ENCODE results near the gene PIK3C2G. TPM values are rescaled to one million over a fixed set of nuclear protein-coding genes. Genes with fewer than 3 reads are reported as not detected.

The PIK3C2G gene
- total and polyA plus RNA-seq, 5 donors = not detected

GRCh38 chr12:18280728-18281127 lies 19.4 kb downstream of the PIK3C2G start:
- Histone ChIP-seq H3K9me3 (ENCODE audit: control insufficient read depth, low read length) (no peaks in the 10 kb centered on the region), H3K4me3 (ENCODE audit: low read length) (no peak overlapping the region), H3K27ac (ENCODE audit: low read length) (no peak overlapping the region), H3K4me1 (ENCODE audit: control insufficient read depth, insufficient read depth, low read length) (no peaks in the 10 kb centered on the region), H3K27me3 (ENCODE audit: control insufficient read depth, insufficient read depth) (no peaks in the 10 kb centered on the region)
- 93% methylated on average over 1 of the region's 1 CpG for WGBS
- DNase-seq (no peak), ATAC-seq (no peak)
- intact Hi-C loops (cut with DNase I) = no loop called here

GRCh38 chr12:18281941-18282340 lies 20.6 kb downstream of the PIK3C2G start:
- ATAC-seq (no peak), DNase-seq (no peak)
- Histone ChIP-seq H3K9me3 (ENCODE audit: control insufficient read depth, low read length) (no peaks in the 10 kb centered on the region), H3K4me3 (ENCODE audit: low read length) (no peak overlapping the region), H3K4me1 (ENCODE audit: control insufficient read depth, insufficient read depth, low read length) (no peaks in the 10 kb centered on the region), H3K27me3 (ENCODE audit: control insufficient read depth, insufficient read depth) (no peaks in the 10 kb centered on the region), H3K27ac (ENCODE audit: low read length) (no peak overlapping the region)
- intact Hi-C loops (cut with DNase I) = no loop called here
- 78% methylated on average over 3 of the region's 3 CpGs for WGBS

GRCh38 chr12:18283831-18284230 lies 22.5 kb downstream of the PIK3C2G start:
- Histone ChIP-seq H3K4me1 (ENCODE audit: control insufficient read depth, insufficient read depth, low read length) (no peaks in the 10 kb centered on the region), H3K4me3 (ENCODE audit: low read length) (no peak overlapping the region), H3K27me3 (ENCODE audit: control insufficient read depth, insufficient read depth) (no peaks in the 10 kb centered on the region), H3K9me3 (ENCODE audit: control insufficient read depth, low read length) (no peaks in the 10 kb centered on the region), H3K27ac (ENCODE audit: low read length) (no peak overlapping the region)
- 52% methylated on average over 4 of the region's 4 CpGs for WGBS
- intact Hi-C loops (cut with DNase I) = no loop called here
- no peak for DNase-seq
- peak in 1 of 2 donors; percentile 31 for ATAC-seq

- ATAC-seq (no peak), DNase-seq (no peak)
- 41% methylated on average over 3 of the region's 3 CpGs for WGBS
- no peaks in the 10 kb centered on the region for H3K4me1 ChIP-seq (ENCODE audit: control insufficient read depth, insufficient read depth, low read length)
- intact Hi-C loops (cut with DNase I) = no loop called here
- no peak overlapping the region for H3K27ac ChIP-seq (ENCODE audit: low read length)
- no peaks in the 10 kb centered on the region for H3K27me3 ChIP-seq (ENCODE audit: control insufficient read depth, insufficient read depth)
- no peak overlapping the region for H3K4me3 ChIP-seq (ENCODE audit: low read length)
- no peaks in the 10 kb centered on the region for H3K9me3 ChIP-seq (ENCODE audit: control insufficient read depth, low read length)
Measured at GRCh38 chr12:18284386-18284785, 23.1 kb downstream of the PIK3C2G start.

- intact Hi-C loops (cut with DNase I) = no loop called here
- no peaks in the 10 kb centered on the region for H3K4me1 ChIP-seq (ENCODE audit: control insufficient read depth, insufficient read depth, low read length)
- 84% methylated on average over 1 of the region's 1 CpG for WGBS
Measured at GRCh38 chr12:18285161-18285560, 23.8 kb downstream of the PIK3C2G start.

GRCh38 chr12:18290386-18290785 lies 29.1 kb downstream of the PIK3C2G start:
- no peak for DNase-seq
- 69% methylated on average over 3 of the region's 3 CpGs for WGBS

More at GRCh38 chr12:18285161-18285560, 23.8 kb downstream of the PIK3C2G start:
- DNase-seq = no peak
- Histone ChIP-seq H3K27ac (ENCODE audit: low read length) (no peak overlapping the region), H3K27me3 (ENCODE audit: control insufficient read depth, insufficient read depth) (no peaks in the 10 kb centered on the region), H3K9me3 (ENCODE audit: control insufficient read depth, low read length) (no peaks in the 10 kb centered on the region), H3K4me3 (ENCODE audit: low read length) (no peak overlapping the region)
- no peak for ATAC-seq

GRCh38 chr12:18294889-18295288 lies 33.6 kb downstream of the PIK3C2G start:
- DNase-seq (no peak), ATAC-seq (no peak)
- intact Hi-C loops (cut with DNase I) = no loop called here
- Histone ChIP-seq H3K27me3 (ENCODE audit: control insufficient read depth, insufficient read depth) (no peaks in the 10 kb centered on the region), H3K27ac (ENCODE audit: low read length) (no peak overlapping the region), H3K4me3 (ENCODE audit: low read length) (no peak overlapping the region), H3K4me1 (ENCODE audit: control insufficient read depth, insufficient read depth, low read length) (no peaks in the 10 kb centered on the region), H3K9me3 (ENCODE audit: control insufficient read depth, low read length) (no peaks in the 10 kb centered on the region)

More at GRCh38 chr12:18290386-18290785, 29.1 kb downstream of the PIK3C2G start:
- H3K4me1 ChIP-seq (ENCODE audit: control insufficient read depth, insufficient read depth, low read length) = no peaks in the 10 kb centered on the region
- no peaks in the 10 kb centered on the region for H3K27me3 ChIP-seq (ENCODE audit: control insufficient read depth, insufficient read depth)
- intact Hi-C loops (cut with DNase I) = no loop called here
- H3K27ac ChIP-seq (ENCODE audit: low read length) = no peak overlapping the region
- H3K9me3 ChIP-seq (ENCODE audit: control insufficient read depth, low read length) = no peaks in the 10 kb centered on the region
- ATAC-seq = no peak
- no peak overlapping the region for H3K4me3 ChIP-seq (ENCODE audit: low read length)

GRCh38 chr12:18296201-18296908 lies 35.0 kb downstream of the PIK3C2G start:
- Histone ChIP-seq H3K4me3 (ENCODE audit: low read length) (peak overlapping the region; percentile 47), H3K4me1 (ENCODE audit: control insufficient read depth, insufficient read depth, low read length) (no peaks in the 10 kb centered on the region), H3K9me3 (ENCODE audit: control insufficient read depth, low read length) (no peaks in the 10 kb centered on the region), H3K27me3 (ENCODE audit: control insufficient read depth, insufficient read depth) (no peaks in the 10 kb centered on the region), H3K27ac (ENCODE audit: low read length) (no peak overlapping the region)
- ATAC-seq (peak in 1 of 2 donors; percentile 69), DNase-seq (no peak)
- intact Hi-C loops (cut with DNase I) = no loop called here
- WGBS = 49% methylated on average over 6 of the region's 6 CpGs

GRCh38 chr12:18296909-18297280 lies 35.6 kb downstream of the PIK3C2G start:
- DNase-seq = no peak
- Histone ChIP-seq H3K9me3 (ENCODE audit: control insufficient read depth, low read length) (no peaks in the 10 kb centered on the region), H3K27ac (ENCODE audit: low read length) (no peak overlapping the region), H3K4me1 (ENCODE audit: control insufficient read depth, insufficient read depth, low read length) (no peaks in the 10 kb centered on the region), H3K4me3 (ENCODE audit: low read length) (peak overlapping the region; percentile 22), H3K27me3 (ENCODE audit: control insufficient read depth, insufficient read depth) (no peaks in the 10 kb centered on the region)
- intact Hi-C loops (cut with DNase I) = no loop called here
- ATAC-seq = peak in 1 of 2 donors; percentile 55
- 61% methylated on average over 3 of the region's 3 CpGs for WGBS

- no peak overlapping the region for H3K4me3 ChIP-seq (ENCODE audit: low read length)
- no peaks in the 10 kb centered on the region for H3K27me3 ChIP-seq (ENCODE audit: control insufficient read depth, insufficient read depth)
- WGBS = 93% methylated on average over 1 of the region's 1 CpG
- no peak for DNase-seq
- no peak overlapping the region for H3K27ac ChIP-seq (ENCODE audit: low read length)
- ATAC-seq = no peak
- H3K9me3 ChIP-seq (ENCODE audit: control insufficient read depth, low read length) = no peaks in the 10 kb centered on the region
- intact Hi-C loops (cut with DNase I) = no loop called here
- no peaks in the 10 kb centered on the region for H3K4me1 ChIP-seq (ENCODE audit: control insufficient read depth, insufficient read depth, low read length)
Measured at GRCh38 chr12:18297902-18298301, 36.6 kb downstream of the PIK3C2G start.

GRCh38 chr12:18302809-18303430 lies 41.6 kb downstream of the PIK3C2G start:
- no peak for DNase-seq
- WGBS = 91% methylated on average over 5 of the region's 5 CpGs
- intact Hi-C loops (cut with DNase I) = no loop called here

More at GRCh38 chr12:18302809-18303430, 41.6 kb downstream of the PIK3C2G start:
- no peaks in the 10 kb centered on the region for H3K27me3 ChIP-seq (ENCODE audit: control insufficient read depth, insufficient read depth)
- no peaks in the 10 kb centered on the region for H3K9me3 ChIP-seq (ENCODE audit: control insufficient read depth, low read length)
- no peak overlapping the region for H3K27ac ChIP-seq (ENCODE audit: low read length)
- no peaks in the 10 kb centered on the region for H3K4me1 ChIP-seq (ENCODE audit: control insufficient read depth, insufficient read depth, low read length)
- H3K4me3 ChIP-seq (ENCODE audit: low read length) = no peak overlapping the region
- ATAC-seq = peak in 1 of 2 donors; percentile 14
